Measurements from ENCODE around the gene BCAP29. TPM values are rescaled to one million over a fixed set of nuclear protein-coding genes. Genes with fewer than 3 reads are reported as not detected.

Gene BCAP29
- polyA plus RNA-seq, 1 of the 3 experiments (the other 2 are of a cell fraction) = 29.2 TPM

DNA sequence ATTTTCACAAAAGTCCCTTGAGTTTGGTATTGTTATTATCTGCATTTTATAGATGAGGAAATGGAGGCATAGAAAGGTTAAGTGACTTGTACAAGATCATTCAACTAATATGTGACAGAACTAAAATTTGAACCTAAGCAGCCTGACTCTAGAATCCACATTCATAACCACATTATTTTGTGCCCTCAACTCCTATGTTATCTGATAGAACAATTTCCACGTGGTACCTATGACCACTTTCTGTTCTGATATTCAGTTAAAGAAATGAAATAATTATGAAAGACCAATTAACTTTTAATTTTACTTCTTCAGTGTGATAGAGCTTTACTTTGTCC lies 17.5 kb downstream of the BCAP29 start:
- Histone ChIP-seq H3K79me2 (ENCODE audit: insufficient read depth) (peaks cover 5% of the 10 kb centered on the region; the same call in 1 of the 2 replicates), H3F3A (replicated peaks; ENCODE audit: insufficient read depth) (peaks cover 51% of the 10 kb centered on the region), H3K27ac (ENCODE audit: low read depth in 2 of 2, low read length in 1 of 2) (no peak overlapping the region), H3K27me3 (ENCODE audit: insufficient read depth) (no peaks in the 10 kb centered on the region), H3K9me2 (no peaks in the 10 kb centered on the region), H3K9ac (no peak overlapping the region), H3K9me3 (no peaks in the 10 kb centered on the region), H3K4me1 (ENCODE audit: control insufficient read depth in 1 of 2, insufficient read depth in 2 of 2, low read depth in 1 of 2, low read length in 1 of 2) (peaks cover 2 to 20% of the 10 kb centered on the region in 2 experiments; a peak in 3 of 4 replicates), H3K36me3 (replicated peaks in 1 of 2; ENCODE audit: control insufficient read depth in 1 of 2, insufficient read depth in 2 of 2, low read length in 1 of 2) (peaks cover 61 to 67% of the 10 kb centered on the region in 2 experiments), H3K4me3 (ENCODE audit: low read depth in 2 of 2, low read length in 1 of 2) (no peak overlapping the region), H2AFZ (ENCODE audit: low read depth) (no peak overlapping the region), H4K20me1 (ENCODE audit: insufficient read depth) (no peaks in the 10 kb centered on the region), H3K4me2 (no peak overlapping the region)
- TF ChIP-seq, protein P1, sequence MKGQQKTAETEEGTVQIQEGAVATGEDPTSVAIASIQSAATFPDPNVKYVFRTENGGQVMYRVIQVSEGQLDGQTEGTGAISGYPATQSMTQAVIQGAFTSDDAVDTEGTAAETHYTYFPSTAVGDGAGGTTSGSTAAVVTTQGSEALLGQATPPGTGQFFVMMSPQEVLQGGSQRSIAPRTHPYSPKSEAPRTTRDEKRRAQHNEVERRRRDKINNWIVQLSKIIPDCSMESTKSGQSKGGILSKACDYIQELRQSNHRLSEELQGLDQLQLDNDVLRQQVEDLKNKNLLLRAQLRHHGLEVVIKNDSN (IDR thresholded peaks at IDR 0.05; ENCODE audit: borderline replicate concordance, low read depth) = no peak
- TF ChIP-seq, protein P2, sequence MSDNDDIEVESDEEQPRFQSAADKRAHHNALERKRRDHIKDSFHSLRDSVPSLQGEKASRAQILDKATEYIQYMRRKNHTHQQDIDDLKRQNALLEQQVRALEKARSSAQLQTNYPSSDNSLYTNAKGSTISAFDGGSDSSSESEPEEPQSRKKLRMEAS (IDR thresholded peaks at IDR 0.05; ENCODE audit: low read depth) = no peak
- TF ChIP-seq GATA2 (CRISPR knock-in tag; IDR thresholded peaks at IDR 0.05) (no peak), SMC3 (IDR thresholded peaks at IDR 0.05; ENCODE audit: low read depth, low read length) (no peak), RAD21 (IDR thresholded peaks at IDR 0.05; ENCODE audit: low read length) (no peak), RXRA (IDR thresholded peaks at IDR 0.05; ENCODE audit: borderline replicate concordance, low read depth) (no peak), NFIC (IDR thresholded peaks at IDR 0.05; ENCODE audit: borderline replicate concordance) (no peak), SIN3A (IDR thresholded peaks at IDR 0.05; ENCODE audit: borderline replicate concordance, low read depth, low read length) (no peak), POLR2AphosphoS5 (IDR thresholded peaks at IDR 0.05; ENCODE audit: low read depth, low read length) (no peak), RCOR1 (IDR thresholded peaks at IDR 0.05; ENCODE audit: low read length) (no peak), FOXJ3 (CRISPR knock-in tag; IDR thresholded peaks at IDR 0.05) (no peak), MEF2A (IDR thresholded peaks at IDR 0.05; ENCODE audit: borderline replicate concordance, low read depth) (no peak), EZH2phosphoT487 (IDR thresholded peaks at IDR 0.05; ENCODE audit: borderline replicate concordance, low read depth) (no peak)
- TF ChIP-seq, protein P3, sequence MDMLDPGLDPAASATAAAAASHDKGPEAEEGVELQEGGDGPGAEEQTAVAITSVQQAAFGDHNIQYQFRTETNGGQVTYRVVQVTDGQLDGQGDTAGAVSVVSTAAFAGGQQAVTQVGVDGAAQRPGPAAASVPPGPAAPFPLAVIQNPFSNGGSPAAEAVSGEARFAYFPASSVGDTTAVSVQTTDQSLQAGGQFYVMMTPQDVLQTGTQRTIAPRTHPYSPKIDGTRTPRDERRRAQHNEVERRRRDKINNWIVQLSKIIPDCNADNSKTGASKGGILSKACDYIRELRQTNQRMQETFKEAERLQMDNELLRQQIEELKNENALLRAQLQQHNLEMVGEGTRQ (IDR thresholded peaks at IDR 0.05; ENCODE audit: borderline replicate concordance, low read depth, low read length) = no peak
- ChIA-PET CTCF (no interaction called here), POLR2A (no interaction called here)
- 88% methylated on average over 1 of the region's 1 CpG for WGBS (ENCODE audit: low lambda C conversion rate)
- no peak for DNase-seq

DNA sequence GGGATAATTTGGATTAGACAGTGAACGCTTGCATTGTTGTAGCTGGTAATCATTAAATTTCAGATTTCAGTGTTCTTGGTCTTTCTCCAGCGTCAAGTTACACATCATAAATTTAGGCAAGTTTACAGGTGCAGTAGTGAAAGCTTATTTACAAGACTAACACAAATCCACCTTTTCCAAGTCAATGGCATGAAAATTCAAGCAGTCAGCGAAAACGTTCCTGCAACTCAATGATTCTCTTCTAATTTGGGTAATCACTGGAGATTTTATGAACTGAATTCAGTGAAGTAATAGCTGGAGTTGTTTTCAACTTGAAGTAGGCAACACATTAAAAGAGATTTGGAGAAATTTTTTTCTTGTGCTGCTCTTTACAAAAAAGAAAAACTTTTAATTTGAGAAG lies 17.9 kb downstream of the BCAP29 start:
- H3K4me2 ChIP-seq = no peak overlapping the region
- no peak for DNase-seq
- H3K9me2 ChIP-seq = no peaks in the 10 kb centered on the region
- no peaks in the 10 kb centered on the region for H3K9me3 ChIP-seq
- H3K27ac ChIP-seq (ENCODE audit: low read depth in 2 of 2, low read length in 1 of 2) = no peak overlapping the region
- TF ChIP-seq, protein P3 (IDR thresholded peaks at IDR 0.05; ENCODE audit: borderline replicate concordance, low read depth, low read length) = no peak
- WGBS (ENCODE audit: low lambda C conversion rate) = 94% methylated on average over 4 of the region's 4 CpGs
- H3K4me1 ChIP-seq (ENCODE audit: control insufficient read depth in 1 of 2, insufficient read depth in 2 of 2, low read depth in 1 of 2, low read length in 1 of 2) = peaks cover 2 to 18% of the 10 kb centered on the region in 2 experiments; a peak in 3 of 4 replicates
- peaks cover 63 to 70% of the 10 kb centered on the region in 2 experiments for H3K36me3 ChIP-seq (replicated peaks in 1 of 2; ENCODE audit: control insufficient read depth in 1 of 2, insufficient read depth in 2 of 2, low read length in 1 of 2)
- no peaks in the 10 kb centered on the region for H4K20me1 ChIP-seq (ENCODE audit: insufficient read depth)
- peaks cover 46% of the 10 kb centered on the region for H3F3A ChIP-seq (replicated peaks; ENCODE audit: insufficient read depth)
- no peak overlapping the region for H3K9ac ChIP-seq
- no peak overlapping the region for H3K4me3 ChIP-seq (ENCODE audit: low read depth in 2 of 2, low read length in 1 of 2)
- H3K27me3 ChIP-seq (ENCODE audit: insufficient read depth) = no peaks in the 10 kb centered on the region
- ChIA-PET CTCF (interaction anchor here (0.8 kb wide), 1 partner anchor 18 kb away, joined by 3 read pairs; the partner anchor contains the start of gene BCAP29), POLR2A (no interaction called here)
- peaks cover 5% of the 10 kb centered on the region; the same call in 1 of the 2 replicates for H3K79me2 ChIP-seq (ENCODE audit: insufficient read depth)
- H2AFZ ChIP-seq (ENCODE audit: low read depth) = no peak overlapping the region
